Urothelium cell line (cell line): ENCODE data around the gene CCDC201.

Source experiments
- DNase-seq: peaks from one replicate; pipeline ENCODE4 v3.0.0; 2011; ENCODE audit warnings: low spot score, mixed read lengths
- FAIRE-seq: peaks from 2 replicates; lab custom pipeline; 2011; peaks lifted over from hg19 to GRCh38; lab: Jason Lieb, UNC

Gene CCDC201

DNA sequence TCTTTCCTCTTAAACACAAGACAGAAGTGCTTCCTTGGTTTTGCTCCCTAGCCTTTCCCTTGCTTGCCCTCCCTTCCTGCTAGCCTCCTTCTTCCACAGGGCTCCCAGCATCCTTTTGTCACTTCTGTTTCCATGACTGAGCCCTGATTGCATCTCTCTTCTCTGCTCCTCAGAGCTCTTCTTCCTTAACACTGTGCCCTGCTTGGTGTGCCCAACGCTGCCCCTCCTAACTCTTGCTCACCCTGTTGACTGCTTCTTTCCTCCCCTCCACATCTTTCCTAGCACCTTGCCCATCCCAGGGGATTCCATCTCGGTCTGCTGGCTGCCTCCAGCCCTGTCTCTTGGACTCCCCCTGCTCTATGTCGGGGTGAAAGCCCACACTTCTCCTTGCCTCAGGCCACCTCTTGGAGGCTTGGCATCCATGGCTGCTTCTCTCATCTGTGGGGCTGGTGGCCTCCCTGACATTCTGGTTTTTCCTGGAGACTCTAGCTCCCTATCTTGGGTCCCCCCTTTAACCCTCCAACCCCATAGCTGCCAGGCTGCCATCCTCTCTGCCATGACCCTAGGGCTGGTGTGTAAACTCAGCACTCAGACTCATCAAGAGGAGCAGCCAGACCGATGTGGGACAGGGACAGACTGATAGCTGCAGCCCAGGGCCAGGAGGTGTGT lies 21.2 kb upstream of the CCDC201 start:
- DNase-seq: no peak
- FAIRE-seq: no peak

DNA sequence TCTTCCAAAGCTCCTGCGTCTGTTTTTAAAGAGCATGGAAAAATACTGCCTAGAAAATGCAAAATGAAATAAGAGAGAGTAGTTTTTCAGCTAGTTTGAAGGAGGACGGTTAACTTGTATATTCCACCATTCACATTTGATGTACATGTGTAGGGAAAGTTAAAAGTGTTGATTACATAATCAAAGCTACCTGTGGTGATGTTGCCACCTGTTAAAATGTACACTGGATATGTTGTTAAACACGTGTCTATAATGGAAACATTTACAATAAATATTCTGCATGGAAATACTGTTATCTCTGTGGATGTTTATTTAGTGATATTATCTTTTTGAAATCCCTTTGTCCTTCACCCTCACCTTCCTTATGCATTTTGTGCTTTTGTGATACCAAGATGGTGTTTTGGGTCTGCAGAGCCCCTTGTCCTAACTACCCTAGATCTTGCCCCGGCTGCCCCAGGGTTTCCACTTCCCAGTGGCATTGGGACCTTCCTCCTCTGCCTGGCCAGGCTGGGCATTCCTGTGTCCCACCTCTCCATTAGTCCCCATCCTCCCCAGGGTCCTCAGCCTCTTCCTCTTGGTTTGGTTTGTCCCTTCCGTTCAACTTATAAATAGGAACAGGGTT lies 20.6 kb upstream of the CCDC201 start:
- no peak for DNase-seq
- no peak for FAIRE-seq

DNA sequence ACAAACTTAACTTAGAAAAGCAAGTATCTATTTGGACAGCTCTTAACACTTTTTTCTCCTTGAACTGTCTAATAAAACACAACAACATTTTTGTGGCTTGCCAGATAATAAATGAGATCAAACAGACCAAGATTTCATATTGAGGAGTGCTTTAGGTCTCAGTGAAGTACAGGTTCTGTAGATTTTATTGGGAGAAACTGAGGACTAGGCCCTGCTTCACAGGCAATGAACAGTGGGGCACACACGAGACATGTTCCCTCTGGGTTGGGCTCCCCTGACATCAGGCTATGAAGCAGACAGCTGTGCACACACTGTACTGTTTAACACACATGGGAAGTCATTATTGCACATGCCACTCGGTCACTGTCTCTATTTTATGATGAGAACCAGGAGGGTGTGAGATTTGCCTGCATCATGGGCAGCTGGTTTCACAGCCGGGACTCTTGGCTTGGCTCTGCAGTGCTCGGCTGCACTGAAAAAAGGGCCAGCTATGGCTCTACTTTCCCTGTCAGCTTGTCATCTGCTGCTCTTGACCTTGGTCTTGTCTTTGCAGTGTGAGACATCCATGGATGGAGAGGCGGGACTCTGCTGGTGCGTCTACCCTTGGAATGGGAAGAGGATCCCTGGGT lies 19.6 kb upstream of the CCDC201 start:
- peak; percentile 53 for FAIRE-seq
- DNase-seq: no peak

DNA sequence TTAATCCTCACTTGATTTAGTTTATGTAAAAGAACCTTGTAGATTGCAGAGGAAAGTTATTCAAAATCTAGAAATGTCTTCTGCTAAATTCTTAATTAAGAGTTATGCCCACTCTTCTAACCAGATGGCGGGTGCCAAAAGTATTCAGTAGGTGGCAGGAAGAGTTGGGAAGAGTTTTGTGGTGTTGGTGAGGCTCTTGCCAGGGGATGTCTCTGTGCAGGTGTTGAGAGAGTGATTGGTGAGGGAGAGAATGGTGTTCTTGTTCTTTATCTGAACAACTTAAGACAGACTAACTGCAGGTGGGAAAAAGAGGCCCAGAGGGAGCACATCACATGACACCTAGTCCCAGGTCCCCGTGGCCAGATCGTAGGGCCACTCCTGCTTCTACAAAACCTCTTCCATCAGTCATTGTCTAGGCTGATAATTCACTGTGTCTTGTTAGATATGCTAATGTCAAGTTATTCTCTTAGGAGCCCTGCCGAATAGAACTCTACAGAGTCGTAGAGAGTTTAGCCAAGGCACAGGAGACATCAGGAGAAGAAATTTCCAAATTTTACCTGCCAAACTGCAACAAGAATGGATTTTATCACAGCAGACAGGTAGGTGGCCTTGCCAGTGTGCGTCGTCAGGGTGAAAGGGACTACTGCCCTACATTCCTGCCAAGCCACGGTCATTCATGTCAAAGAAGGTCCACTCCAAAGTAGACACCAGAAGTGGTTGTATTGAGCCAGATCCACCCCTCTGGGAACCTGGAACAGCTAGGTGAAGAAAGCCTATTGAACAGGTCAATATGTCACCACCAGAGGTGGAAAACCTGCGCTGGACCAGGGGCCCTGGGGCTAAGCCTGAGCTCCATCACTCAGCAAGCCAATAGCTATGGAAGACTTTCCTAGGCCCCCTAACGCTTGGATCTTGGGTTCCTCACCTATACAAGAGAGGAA lies 18.9 kb upstream of the CCDC201 start:
- no peak for DNase-seq
- peak; percentile 52 for FAIRE-seq

DNA sequence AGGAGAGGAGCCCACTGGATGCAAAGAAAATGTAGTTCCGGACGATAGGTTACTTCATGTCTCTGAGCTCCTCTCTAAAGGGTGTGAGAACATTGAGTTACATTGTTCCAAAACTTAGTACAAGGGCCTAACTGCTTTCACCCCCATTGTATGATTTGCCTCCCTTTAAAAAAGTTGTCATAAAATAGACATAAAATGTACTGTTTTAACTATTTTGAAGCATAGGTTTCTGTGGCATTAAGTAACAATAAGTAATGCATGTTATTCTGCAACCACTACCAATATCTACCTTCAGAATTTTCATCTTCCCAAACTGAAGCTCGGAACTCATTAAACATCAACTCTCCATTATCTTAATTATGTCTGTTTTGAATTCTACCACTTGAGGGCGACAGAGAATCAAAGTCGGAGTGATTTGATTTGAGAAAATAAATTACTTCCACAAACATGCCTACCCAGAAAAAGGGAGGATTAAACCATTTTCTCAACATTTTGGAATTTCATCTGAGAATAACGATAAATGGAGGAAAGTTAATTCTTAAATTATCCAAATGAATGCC lies 18.1 kb upstream of the CCDC201 start:
- DNase-seq (peak; percentile 44), FAIRE-seq (no peak)

DNA sequence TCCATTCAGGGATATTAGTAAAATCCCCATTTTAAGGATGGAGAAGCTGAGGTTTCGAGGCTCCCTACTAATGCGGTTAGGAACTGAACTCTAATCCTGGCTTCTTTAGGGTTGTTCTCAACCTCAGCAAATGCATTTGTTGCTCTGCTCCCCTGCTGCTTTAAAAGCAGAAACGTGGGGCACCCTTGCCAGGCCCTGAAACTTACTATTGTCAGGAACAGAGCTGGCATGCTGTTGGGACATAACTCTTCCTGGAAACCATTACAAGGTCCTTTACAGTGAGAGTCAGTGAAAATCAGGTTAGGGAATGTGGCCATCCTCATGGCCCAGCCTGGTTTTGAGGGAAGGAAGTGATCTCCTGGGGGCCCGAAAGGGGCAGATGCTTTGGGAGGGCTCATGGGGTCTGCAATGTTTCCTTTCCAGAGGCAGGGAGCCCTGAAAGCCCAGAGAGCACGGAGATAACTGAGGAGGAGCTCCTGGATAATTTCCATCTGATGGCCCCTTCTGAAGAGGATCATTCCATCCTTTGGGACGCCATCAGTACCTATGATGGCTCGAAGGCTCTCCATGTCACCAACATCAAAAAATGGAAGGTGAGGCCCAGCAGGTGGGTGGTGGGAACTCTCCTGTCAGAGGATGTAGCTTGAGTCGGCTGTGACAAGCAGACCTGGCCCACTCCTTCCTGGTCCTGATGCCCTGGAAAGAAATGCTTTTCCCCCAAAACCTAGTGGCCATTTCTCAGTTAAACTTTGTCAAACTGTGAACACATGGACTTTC lies 17.4 kb upstream of the CCDC201 start:
- no peak for FAIRE-seq

DNA sequence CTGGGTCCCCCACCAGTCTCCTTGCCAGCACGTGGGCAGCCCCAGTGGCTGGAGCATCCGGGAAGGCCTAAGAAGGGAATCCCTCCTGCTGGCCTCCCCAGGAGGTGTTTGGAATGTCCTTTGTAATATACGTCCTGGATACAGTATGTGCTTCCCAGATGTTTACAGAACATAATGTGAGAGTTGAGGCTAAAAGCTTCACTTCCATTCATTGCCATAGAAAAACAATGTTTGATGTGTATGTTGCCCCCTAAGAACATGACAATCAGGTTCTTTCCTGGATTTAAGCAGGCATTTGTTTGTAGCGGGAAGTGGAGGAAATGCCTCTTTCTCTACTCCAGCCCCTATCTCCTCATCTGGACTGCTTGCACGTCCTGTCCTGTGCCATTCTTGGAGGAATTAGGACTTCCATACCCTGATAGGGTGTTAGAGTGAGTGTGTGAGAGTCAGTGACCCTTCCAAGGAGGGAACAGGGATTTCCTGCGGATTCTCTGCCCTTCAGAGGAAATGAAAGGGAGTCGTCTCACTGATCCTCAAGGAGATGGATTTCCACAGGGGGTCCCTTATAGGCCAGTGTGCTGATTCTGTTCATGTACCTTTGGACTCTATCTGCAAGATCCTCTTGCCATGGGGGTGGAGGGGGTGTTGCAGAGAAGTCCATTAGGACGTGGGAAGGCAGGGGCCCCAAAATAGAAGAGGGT lies 16.6 kb upstream of the CCDC201 start:
- FAIRE-seq (peak; percentile 23), DNase-seq (no peak)

More for the DNA sequence above, 17.4 kb upstream of the CCDC201 start:
- no peak for DNase-seq

DNA sequence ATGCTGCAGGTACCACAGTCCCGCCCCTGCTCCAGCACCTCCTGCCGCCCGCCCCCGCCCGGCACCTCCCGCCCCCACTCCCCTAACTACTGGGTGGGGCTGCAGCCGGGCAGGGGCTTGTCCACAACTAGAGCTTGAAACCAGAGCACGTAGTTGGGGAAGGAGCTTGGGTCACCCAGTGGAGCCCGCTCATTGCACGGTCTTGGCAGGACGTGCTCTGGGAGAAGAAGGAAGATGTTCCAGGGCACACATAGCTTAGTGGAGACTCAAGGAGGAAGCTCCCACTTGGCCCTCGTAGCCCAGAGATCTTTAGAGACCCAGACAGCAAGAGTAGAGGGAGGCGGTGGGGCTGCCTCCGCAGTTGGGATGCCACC lies 16.1 kb upstream of the CCDC201 start:
- no peak for FAIRE-seq
- DNase-seq: no peak

DNA sequence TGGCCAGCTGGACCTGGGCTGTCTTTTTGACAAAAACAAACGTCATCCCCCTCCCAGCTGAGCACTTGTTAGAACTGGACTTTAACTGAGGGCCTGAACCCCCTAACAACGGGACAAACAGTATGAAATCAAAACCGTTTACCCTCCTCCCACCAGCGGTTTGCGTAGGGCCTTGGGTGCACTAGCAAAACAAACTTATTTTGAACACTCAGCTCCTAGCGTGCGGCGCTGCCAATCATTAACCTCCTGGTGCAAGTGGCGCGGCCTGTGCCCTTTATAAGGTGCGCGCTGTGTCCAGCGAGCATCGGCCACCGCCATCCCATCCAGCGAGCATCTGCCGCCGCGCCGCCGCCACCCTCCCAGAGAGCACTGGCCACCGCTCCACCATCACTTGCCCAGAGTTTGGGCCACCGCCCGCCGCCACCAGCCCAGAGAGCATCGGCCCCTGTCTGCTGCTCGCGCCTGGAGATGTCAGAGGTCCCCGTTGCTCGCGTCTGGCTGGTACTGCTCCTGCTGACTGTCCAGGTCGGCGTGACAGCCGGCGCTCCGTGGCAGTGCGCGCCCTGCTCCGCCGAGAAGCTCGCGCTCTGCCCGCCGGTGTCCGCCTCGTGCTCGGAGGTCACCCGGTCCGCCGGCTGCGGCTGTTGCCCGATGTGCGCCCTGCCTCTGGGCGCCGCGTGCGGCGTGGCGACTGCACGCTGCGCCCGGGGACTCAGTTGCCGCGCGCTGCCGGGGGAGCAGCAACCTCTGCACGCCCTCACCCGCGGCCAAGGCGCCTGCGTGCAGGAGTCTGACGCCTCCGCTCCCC lies 15.5 kb upstream of the CCDC201 start, which contains the start of gene IGFBP1:
Gene IGFBP1, plus strand, starts transcription at position 304 of the 808 bp plus-strand sequence. Its CDS starts 165 bp downstream, at position 469.
- FAIRE-seq (peak; percentile 67), DNase-seq (no peak)

DNA sequence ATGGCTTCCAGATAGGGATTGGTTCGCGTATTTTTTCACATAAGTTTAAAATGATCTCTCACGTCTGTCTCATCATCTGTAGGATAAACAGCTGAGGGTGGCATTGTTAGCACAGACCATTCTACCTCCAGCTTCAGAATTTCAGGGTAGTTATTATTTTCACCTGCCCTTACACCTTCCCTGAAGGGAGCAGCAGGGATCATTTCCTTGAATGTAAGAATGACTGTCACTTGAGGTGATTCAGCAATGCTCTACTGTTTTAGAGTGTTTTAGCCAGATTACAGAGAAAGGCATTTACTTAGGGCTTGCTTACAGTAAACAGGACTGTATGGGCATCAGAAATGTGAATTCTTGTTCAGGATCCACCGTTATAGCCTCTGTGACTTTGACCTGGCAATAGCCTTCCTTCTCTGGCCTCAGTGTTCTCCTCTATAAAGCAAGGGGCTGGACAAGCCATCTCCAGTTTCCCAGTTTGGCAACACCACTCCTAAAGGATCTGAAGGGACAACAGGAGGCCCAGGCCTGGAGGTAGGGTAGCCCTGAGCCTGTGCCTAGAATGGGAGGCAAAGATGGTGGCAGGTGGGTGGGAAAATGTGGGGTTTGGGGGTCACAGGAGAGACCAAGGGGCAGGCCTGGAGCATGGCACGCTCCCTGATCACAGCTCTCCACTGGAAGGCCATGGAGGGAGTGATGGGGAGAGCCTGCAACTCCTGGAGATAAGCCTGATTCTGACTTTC lies 14.2 kb upstream of the CCDC201 start:
- DNase-seq: no peak
- peak; percentile 50 for FAIRE-seq

DNA sequence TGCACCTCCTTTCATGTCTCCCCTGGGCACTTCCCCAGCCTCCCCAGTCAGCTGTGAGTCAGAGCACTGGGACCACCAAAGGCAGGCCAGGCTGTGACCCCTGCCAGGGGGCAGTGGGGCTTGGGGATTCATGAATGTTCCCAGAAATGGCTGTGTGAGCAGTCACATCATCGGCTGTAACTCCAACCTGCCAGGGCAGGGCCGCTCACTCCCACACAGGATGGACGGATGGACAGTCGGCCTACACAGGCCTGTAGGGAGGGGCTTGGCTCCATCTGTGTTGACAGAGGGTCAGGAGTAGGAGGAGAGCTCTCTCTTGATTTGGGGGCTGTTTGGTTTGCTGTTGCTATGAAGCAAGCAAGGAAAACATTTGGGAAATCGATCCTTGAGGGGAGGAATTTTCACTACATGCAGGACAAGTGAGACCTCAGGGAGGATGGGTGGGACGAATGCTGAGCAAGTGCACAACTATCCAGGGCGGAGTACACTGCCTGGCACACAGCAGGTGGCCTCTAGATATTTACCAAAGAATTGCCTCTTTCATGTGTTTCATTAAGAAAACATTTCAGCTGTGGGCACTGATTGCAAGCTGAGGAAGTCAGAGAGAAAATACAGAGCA lies 12.5 kb upstream of the CCDC201 start:
- DNase-seq: peak; percentile 80
- peak; percentile 92 for FAIRE-seq

DNA sequence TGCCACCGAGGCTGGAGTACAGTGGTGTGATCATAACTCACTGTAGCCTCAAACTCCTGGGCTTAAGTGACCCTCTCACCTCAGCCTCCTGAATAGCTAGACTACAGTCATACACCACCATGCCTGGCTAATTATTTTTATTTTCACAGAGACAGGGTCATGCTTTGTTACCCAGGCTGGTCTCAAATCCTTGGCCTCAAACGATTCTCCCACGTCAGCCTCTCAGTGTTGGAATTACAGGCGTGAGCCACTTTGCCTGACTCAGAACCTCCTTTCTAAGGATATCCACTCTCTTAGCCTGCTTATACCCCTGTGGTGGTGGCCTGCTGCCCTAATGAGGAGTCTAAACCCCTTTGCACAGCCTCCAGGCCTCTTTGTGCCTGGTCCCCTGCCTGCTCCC lies 11.3 kb upstream of the CCDC201 start:
- no peak for FAIRE-seq
- DNase-seq: no peak

DNA sequence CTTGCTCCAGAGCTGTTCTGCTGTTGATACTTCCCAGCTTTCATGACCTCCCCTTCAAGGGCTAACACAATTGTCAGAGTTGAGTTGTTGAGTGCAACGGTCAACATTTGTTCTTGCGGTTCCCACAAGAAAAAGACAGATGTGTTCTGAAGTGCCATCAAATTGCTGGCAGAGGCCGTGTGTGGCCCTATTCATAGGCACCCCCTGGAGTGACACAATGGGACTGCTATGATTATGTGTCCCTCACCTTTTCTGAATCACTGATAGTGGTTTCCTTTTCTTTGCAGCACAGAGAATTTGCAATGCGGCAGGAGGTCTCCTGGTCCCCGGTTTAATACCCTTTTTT lies 9.6 kb upstream of the CCDC201 start:
- no peak for FAIRE-seq
- no peak for DNase-seq

DNA sequence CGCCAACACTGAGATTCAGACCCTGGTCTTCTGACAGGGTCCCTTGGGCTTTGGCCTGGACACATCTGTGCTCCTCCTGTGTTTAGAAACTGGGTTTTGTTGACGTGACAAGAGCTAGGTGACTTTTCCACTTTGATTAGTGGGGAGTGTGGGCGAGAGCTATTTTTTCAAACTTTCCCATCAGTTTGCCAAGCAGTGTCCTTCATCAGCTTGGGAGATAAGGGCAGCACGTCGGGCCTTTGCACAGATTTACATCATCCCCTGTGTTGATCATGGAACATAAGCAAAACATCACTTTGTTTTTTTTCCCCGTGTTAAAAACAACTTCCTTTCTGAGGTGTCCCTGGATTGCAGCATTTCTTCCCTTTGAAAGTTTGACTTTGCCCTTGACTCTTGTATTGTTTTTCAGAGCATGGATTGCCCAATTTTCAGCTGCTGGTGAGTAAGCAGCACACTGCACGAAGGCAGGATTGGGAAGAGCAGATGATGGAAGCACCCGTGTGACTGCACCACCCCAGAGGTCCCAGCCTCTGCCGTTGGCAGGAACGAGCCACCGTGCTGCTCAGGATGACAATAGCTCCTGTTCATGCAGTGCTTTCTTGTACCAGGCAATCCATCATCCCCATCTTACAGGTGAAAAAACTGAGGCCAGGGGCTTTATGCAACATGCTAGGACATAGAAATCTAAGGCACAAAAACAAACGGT lies 9.0 kb upstream of the CCDC201 start:
- DNase-seq (no peak), FAIRE-seq (no peak)

DNA sequence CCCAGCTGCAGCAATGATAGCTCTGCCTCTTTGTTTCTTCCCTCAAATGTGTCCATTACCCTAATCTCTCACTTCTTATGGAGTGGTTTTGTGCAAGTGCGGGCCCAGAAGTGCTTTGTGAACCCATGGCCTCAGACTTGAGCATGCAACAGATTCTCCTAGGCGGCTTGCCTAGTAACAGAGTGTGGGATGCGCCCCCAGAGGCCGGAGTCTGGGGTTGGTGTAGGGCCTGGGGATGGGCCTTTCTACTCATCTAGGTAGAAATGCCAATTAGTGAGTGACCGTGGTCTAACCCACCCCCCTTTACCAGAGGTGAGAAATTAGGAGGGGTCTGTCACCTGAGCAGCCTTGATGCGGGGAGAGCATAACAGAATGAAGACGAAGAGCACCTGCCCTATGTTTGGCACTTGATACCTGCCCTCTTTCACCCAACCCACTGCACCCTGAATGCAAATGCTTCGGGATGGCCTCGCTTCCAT lies 8.4 kb upstream of the CCDC201 start:
- no peak for FAIRE-seq
- no peak for DNase-seq

DNA sequence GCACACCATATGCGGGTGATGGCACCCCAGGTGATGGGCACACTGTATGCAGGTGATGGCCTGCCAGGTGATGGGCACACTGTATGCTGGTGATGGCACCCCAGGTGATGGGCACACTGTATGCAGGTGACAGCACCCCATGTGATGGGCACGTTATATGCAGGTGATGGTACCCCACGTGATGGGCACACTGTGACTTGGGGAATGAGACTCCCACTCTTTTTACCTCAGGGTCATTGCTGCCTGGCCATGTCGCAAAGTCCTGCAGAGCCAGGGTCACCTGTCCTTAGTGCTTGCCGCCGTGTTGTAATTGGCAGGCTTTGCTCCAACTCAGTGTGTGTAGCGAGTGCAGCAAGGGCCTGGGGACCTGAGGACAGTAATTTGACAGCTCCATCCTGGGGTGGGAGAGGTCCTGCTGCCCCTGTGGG lies 7.6 kb upstream of the CCDC201 start:
- no peak for DNase-seq
- peak; percentile 81 for FAIRE-seq
